Stimulated activated naive B cell treated with anti-CD40 and anti-IgM and Interleukin-4, amounts not matched to agents 10 μg/mL and 1 μg/mL and 100 μg/mL, for 72 hours (primary cell): ENCODE measurements around the gene COBLL1.

Experiments used
- ATAC-seq, 2 donors: fragments of 150-1000 bp; cut with Tn5 transposase; replicated peaks; 2 replicates each; pipeline ENCODE4 v1.10.0; 2021; ENCODE audit warnings: moderate library complexity in 1 of 2
- DNase-seq: peaks from one replicate; pipeline ENCODE4 v3.0.0; 2021
- H3K27ac Mint-ChIP-seq: one replicate; pipeline ENCODE4 v1.8.0; 2022; ENCODE audit warnings: mild to moderate bottlenecking, mixed read lengths
- H3K27me3 Mint-ChIP-seq, 2 donors: one replicate each; pipeline ENCODE4 v1.8.0; 2022; ENCODE audit warnings: mixed read lengths in 2 of 2
- H3K36me3 Mint-ChIP-seq, 2 donors: one replicate each; pipeline ENCODE4 v1.8.0; 2022; ENCODE audit warnings: mixed read lengths in 2 of 2, mild to moderate bottlenecking in 1 of 2
- H3K4me1 Mint-ChIP-seq, 2 donors: one replicate each; pipeline ENCODE4 v1.8.0; 2022; ENCODE audit warnings: mixed read lengths in 2 of 2, mild to moderate bottlenecking in 1 of 2
- H3K4me3 Mint-ChIP-seq, 2 donors: one replicate each; pipeline ENCODE4 v1.8.0; 2022; ENCODE audit warnings: mild to moderate bottlenecking in 2 of 2, mixed read lengths in 2 of 2, moderate library complexity in 1 of 2
- H3K9me3 Mint-ChIP-seq, 2 donors: one replicate each; pipeline ENCODE4 v1.8.0; 2022; ENCODE audit warnings: mixed read lengths in 2 of 2, mild to moderate bottlenecking in 1 of 2

COBLL1 gene

DNA sequence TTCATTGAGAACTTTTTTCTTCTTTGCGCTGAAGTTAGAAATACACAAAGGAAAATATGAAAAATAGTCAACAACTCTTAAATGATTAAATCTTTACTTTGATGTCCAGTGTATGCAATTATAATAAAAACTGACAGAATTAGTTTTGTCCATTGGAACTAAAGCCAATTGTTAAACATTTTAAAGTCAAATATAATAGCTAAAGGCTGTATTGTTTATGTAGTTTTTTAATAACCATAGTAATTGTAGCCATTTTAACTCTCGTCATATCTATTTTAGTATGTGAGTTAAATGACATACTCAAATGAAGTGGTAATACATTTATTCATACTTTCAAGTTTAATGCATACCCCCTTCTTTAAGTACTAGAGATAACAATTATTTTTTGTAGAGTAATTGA, 4.7 kb upstream of the COBLL1 start:
- Mint-ChIP-seq H3K4me3 (no peak overlapping the region), H3K27ac (no peak overlapping the region), H3K36me3 (no peaks in the 10 kb centered on the region), H3K4me1 (peaks cover 9 to 29% of the 10 kb centered on the region in 2 donors), H3K27me3 (no peaks in the 10 kb centered on the region), H3K9me3 (no peaks in the 10 kb centered on the region)
- ATAC-seq = no peak
- DNase-seq = no peak

- ATAC-seq (no peak), DNase-seq (no peak)
- no peaks in the 10 kb centered on the region for H3K9me3 Mint-ChIP-seq
These were observed 1.8 kb upstream of the COBLL1 start for GRCh38 chr2:164843346-164843911.

DNA sequence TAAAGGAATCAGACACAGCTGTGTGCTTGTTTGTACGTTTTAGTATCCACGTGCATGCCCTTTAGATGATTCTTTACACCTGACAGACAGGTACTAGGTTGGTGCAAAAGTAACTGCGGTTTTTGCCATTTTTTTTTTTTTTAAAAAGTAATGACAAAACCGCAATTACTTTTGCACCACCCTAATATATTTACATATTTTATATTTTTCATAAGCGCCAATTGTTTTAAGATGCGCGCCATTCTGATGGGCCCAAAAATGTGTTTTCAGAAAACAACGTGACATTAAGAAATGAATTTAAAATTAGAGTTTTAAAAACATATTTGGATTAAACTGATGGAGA, 972 bp upstream of the COBLL1 start:
- H3K36me3 Mint-ChIP-seq = peaks cover 3 to 4% of the 10 kb centered on the region in 2 donors
- H3K4me3 Mint-ChIP-seq = no peak overlapping the region
- no peak overlapping the region for H3K27ac Mint-ChIP-seq
- ATAC-seq (no peak), DNase-seq (no peak)
- no peaks in the 10 kb centered on the region for H3K27me3 Mint-ChIP-seq
- H3K4me1 Mint-ChIP-seq = peaks cover 19 to 32% of the 10 kb centered on the region in 2 donors
- no peaks in the 10 kb centered on the region for H3K9me3 Mint-ChIP-seq

More at GRCh38 chr2:164843346-164843911, 1.8 kb upstream of the COBLL1 start:
- H3K27ac Mint-ChIP-seq = no peak overlapping the region
- no peaks in the 10 kb centered on the region for H3K27me3 Mint-ChIP-seq
- H3K36me3 Mint-ChIP-seq = no peaks in the 10 kb centered on the region
- peaks cover 14 to 26% of the 10 kb centered on the region in 2 donors for H3K4me1 Mint-ChIP-seq
- no peak overlapping the region for H3K4me3 Mint-ChIP-seq

DNA sequence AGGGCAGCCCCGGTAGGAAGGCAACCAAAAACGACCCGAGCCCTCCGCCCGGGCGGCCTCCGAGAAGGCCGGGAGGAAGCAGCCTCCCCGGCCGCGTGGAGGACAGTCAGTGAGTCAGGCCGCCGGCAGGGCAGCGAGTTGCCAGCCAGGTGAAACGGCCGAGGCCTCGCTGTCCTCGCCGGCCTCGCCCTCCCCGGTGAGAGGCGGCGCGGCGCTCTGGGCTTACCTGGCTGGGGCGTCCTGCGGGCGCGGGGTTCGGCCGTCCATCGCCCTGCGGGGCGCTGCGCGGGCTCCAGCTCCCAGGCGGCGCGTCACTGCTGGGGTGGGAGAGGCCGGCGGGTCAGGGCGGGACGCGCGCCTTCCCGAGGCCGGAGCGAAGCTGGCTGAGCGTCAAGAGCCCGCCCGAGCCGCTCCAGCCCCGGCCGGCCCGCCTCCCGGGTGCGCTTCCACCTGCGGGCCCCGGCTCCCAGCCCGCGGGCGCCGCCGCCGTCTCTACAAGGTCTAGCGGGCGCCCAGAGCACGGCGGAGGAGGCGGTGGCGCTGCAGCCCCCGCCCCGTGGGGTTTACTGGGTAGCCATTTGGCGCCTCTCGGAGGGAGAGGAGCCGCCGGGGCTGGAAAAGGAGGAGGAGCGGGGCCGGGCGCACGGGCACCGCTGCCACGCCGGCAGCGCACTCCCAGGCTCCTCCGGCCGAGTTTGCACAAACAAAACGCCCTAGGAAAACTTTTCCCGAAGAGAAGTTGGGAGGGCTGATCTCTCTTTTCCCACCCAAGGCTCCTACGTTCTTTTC, 499 bp downstream of the COBLL1 start:
- no peaks in the 10 kb centered on the region for H3K27me3 Mint-ChIP-seq

DNA sequence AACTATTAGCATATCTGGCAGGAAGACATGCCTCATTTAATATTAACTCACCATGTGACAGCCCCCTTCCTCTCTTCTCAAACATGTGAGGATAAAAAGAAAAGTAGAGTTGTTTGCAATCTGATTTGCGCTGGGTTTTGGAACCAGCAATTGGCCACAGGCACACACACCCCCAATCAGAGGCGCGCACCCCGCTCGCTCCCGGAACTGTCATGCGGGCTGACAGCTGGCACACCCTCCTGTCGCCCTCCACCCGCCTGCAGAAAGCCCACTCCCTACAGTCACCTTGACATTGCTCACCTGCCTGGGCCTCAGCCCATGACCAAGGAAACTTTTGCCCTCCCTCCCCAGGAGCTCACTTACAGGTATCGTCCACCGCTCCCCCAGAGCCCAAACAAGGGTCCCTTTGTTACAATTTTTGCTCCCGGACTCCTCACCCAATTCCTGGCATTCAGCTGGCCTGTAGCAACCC, 1.1 kb downstream of the COBLL1 start:
- Mint-ChIP-seq H3K27ac (peak overlapping the region; percentile 94), H3K4me1 (peaks cover 23 to 42% of the 10 kb centered on the region in 2 donors), H3K4me3 (peak overlapping the region; percentile 94 to 97), H3K27me3 (no peaks in the 10 kb centered on the region), H3K9me3 (no peaks in the 10 kb centered on the region), H3K36me3 (peaks cover 3 to 6% of the 10 kb centered on the region in 2 donors)
- peak; percentile 48 for DNase-seq
- peak; percentile 44 to 56 for ATAC-seq

More for the DNA sequence above, 499 bp downstream of the COBLL1 start:
- ATAC-seq = peak; percentile 81 to 84
- peaks cover 23 to 40% of the 10 kb centered on the region in 2 donors for H3K4me1 Mint-ChIP-seq
- H3K27ac Mint-ChIP-seq = peak overlapping the region; percentile 94
- DNase-seq = peak; percentile 68
- H3K4me3 Mint-ChIP-seq = peak overlapping the region; percentile 94 to 97
- no peaks in the 10 kb centered on the region for H3K9me3 Mint-ChIP-seq
- peaks cover 3 to 6% of the 10 kb centered on the region in 2 donors for H3K36me3 Mint-ChIP-seq

- no peak for DNase-seq
- ATAC-seq = no peak
- Mint-ChIP-seq H3K9me3 (no peaks in the 10 kb centered on the region), H3K27ac (peak overlapping the region; percentile 94), H3K4me1 (peaks cover 27 to 47% of the 10 kb centered on the region in 2 donors), H3K27me3 (no peaks in the 10 kb centered on the region), H3K4me3 (peak overlapping the region; percentile 94 to 97), H3K36me3 (peaks cover 3 to 6% of the 10 kb centered on the region in 2 donors)
These were observed 1.6 kb downstream of the COBLL1 start for GRCh38 chr2:164839914-164840457.

GRCh38 chr2:164837807-164838206, 3.8 kb downstream of the COBLL1 start:
- ATAC-seq (no peak), DNase-seq (no peak)
- Mint-ChIP-seq H3K9me3 (no peaks in the 10 kb centered on the region), H3K4me1 (peaks cover 25 to 43% of the 10 kb centered on the region in 2 donors), H3K36me3 (peaks cover 3 to 8% of the 10 kb centered on the region in 2 donors), H3K27me3 (no peaks in the 10 kb centered on the region), H3K27ac (no peak overlapping the region), H3K4me3 (no peak overlapping the region)

DNA sequence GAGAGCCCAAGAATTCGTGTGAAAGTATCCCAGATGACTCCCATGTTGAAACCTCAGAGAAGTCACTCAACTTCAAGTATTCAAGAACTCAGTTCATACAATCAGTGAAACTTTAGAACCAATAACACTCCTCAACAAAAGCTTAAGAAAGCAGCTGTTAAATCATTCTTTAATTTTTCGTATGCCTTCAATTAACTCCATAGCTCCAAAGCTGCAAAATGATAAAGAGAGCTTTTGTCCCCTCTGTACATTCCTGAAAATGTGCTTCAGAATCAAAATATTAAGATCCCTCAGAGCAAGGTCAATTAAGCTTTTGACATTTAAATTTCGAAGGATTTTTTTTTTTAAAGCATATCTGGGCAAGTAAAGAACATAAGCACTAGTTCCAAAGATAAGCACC, 4.7 kb downstream of the COBLL1 start:
- DNase-seq = no peak
- H3K4me1 Mint-ChIP-seq = peaks cover 25 to 43% of the 10 kb centered on the region in 2 donors
- no peak overlapping the region for H3K4me3 Mint-ChIP-seq
- no peak overlapping the region for H3K27ac Mint-ChIP-seq
- peaks cover 3 to 8% of the 10 kb centered on the region in 2 donors for H3K36me3 Mint-ChIP-seq
- H3K27me3 Mint-ChIP-seq = no peaks in the 10 kb centered on the region
- no peak for ATAC-seq
- no peaks in the 10 kb centered on the region for H3K9me3 Mint-ChIP-seq

GRCh38 chr2:164835302-164835701, 6.3 kb downstream of the COBLL1 start:
- ATAC-seq = peak; percentile 93 to 98
- H3K4me1 Mint-ChIP-seq = peaks cover 22 to 41% of the 10 kb centered on the region in 2 donors
- H3K27me3 Mint-ChIP-seq = no peaks in the 10 kb centered on the region
- no peak overlapping the region for H3K27ac Mint-ChIP-seq
- H3K9me3 Mint-ChIP-seq = no peaks in the 10 kb centered on the region
- peak overlapping the region in 1 of 2 donors; percentile 19 for H3K4me3 Mint-ChIP-seq
- DNase-seq = no peak
- peaks cover 3 to 8% of the 10 kb centered on the region in 2 donors for H3K36me3 Mint-ChIP-seq

GRCh38 chr2:164831887-164832286, 9.7 kb downstream of the COBLL1 start:
- Mint-ChIP-seq H3K4me1 (peaks cover 14 to 33% of the 10 kb centered on the region in 2 donors), H3K9me3 (no peaks in the 10 kb centered on the region), H3K36me3 (peaks cover 5 to 6% of the 10 kb centered on the region in 2 donors), H3K4me3 (no peak overlapping the region), H3K27ac (no peak overlapping the region), H3K27me3 (no peaks in the 10 kb centered on the region)
- DNase-seq (no peak), ATAC-seq (no peak)

- Mint-ChIP-seq H3K27me3 (no peaks in the 10 kb centered on the region), H3K36me3 (peaks cover 3 to 6% of the 10 kb centered on the region in 2 donors), H3K4me1 (peaks cover 18 to 35% of the 10 kb centered on the region in 2 donors), H3K4me3 (no peak overlapping the region), H3K27ac (no peak overlapping the region), H3K9me3 (no peaks in the 10 kb centered on the region)
- ATAC-seq (no peak), DNase-seq (no peak)
These were observed 10.4 kb downstream of the COBLL1 start for GRCh38 chr2:164831180-164831579.

DNA sequence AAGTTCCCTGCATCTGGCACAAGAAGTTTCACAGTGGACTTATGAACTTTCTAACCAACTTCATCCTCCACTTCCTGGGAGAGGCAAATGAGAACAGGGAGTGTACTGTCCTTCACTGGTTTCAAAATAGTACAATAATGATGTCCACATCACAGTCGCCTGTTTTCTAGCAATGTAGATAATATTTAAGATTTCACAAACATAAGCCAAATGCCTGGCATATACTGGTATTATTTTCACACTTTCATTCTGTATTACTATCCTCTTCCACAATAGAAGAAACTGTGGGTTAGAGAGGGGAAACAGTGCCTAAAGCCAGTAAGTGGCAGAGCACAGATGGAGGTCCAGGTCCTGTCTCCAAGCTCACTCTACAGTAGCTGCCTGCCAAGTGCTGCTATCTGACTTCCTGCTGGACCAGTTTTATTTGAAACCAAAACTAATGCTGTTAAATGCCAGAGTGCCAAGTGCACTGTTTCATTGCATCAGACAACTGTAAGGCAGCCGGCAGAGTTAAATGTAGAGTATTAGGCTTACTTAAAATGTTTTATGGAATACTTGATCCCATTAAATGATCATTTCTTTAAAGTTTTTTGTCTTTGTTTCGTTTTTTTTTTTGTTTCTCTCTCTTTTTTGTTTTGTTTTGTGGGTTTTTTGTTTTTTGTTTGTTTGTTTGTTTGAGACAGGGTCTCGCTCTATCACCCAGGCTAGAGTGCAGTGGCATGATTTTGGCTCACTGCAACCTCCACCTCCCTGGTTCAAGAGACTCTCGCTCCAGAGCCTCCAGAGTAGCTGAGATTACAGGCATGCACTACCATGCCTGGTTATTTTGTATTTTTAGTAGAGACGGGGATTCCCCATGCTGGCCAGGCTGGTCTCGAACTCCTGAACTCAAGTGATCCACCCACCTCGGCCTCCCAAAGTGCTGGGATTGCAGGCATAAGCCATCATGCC, 15.1 kb downstream of the COBLL1 start:
- H3K27ac Mint-ChIP-seq = no peak overlapping the region

GRCh38 chr2:164824872-164825271, 16.8 kb downstream of the COBLL1 start:
- H3K36me3 Mint-ChIP-seq = peaks cover 0 to 11% of the 10 kb centered on the region in 2 donors
- no peak overlapping the region for H3K27ac Mint-ChIP-seq
- ATAC-seq (peak; percentile 62 to 77), DNase-seq (no peak)
- H3K4me1 Mint-ChIP-seq = peaks cover 31 to 38% of the 10 kb centered on the region in 2 donors
- no peak overlapping the region for H3K4me3 Mint-ChIP-seq
- H3K9me3 Mint-ChIP-seq = no peaks in the 10 kb centered on the region
- H3K27me3 Mint-ChIP-seq = no peaks in the 10 kb centered on the region

More for the DNA sequence above, 15.1 kb downstream of the COBLL1 start:
- ATAC-seq = peak; percentile 86 to 89
- H3K9me3 Mint-ChIP-seq = no peaks in the 10 kb centered on the region
- no peak for DNase-seq
- peaks cover 0 to 11% of the 10 kb centered on the region in 2 donors for H3K36me3 Mint-ChIP-seq
- no peaks in the 10 kb centered on the region for H3K27me3 Mint-ChIP-seq
- peaks cover 26 to 30% of the 10 kb centered on the region in 2 donors for H3K4me1 Mint-ChIP-seq
- peak overlapping the region; percentile 66 to 75 for H3K4me3 Mint-ChIP-seq

DNA sequence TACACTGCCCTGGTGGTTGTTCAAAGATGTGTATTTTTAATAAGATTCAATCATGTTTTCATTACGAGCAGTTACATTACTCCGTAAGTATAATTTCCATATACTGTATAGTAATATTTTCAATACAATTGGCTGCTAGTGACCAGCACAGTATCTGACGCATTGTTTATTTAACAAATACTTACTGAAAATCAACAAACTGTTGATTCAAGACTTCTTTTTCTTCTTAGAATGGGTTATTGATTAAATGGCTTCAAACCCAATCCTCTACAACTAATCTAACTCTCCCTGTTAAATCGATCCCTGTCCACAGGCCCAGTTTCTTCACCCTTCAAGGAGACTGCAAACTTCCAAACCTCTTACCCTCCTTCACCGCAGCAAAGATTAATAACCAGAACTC, 18.5 kb downstream of the COBLL1 start:
- ATAC-seq = no peak
- no peak overlapping the region for H3K4me3 Mint-ChIP-seq

More for the DNA sequence above, 18.5 kb downstream of the COBLL1 start:
- H3K27me3 Mint-ChIP-seq = no peaks in the 10 kb centered on the region
- no peak for DNase-seq
- H3K27ac Mint-ChIP-seq = peak overlapping the region; percentile 6
- H3K36me3 Mint-ChIP-seq = peaks cover 0 to 9% of the 10 kb centered on the region in 2 donors
- H3K4me1 Mint-ChIP-seq = peaks cover 28 to 31% of the 10 kb centered on the region in 2 donors
- H3K9me3 Mint-ChIP-seq = no peaks in the 10 kb centered on the region
